Left ventricle myocardium inferior (tissue), 1 donor: ENCODE results near the gene LRMDA. TPM values are rescaled to one million over a fixed set of nuclear protein-coding genes. Genes with fewer than 3 reads are reported as not detected.

Experiments used
- DNase-seq: peaks from one replicate; pipeline ENCODE4 v3.0.0-alpha.2; 2020
- H3K27ac ChIP-seq: fragments of 200-600 bp; replicated peaks from 2 replicates; pipeline ENCODE4 v1.8.0; 2021
- H3K27me3 ChIP-seq: fragments of 200-600 bp; 2 replicates; pipeline ENCODE4 v1.8.0; 2021; ENCODE audit warnings: low read depth
- H3K36me3 ChIP-seq: fragments of 200-600 bp; 2 replicates; pipeline ENCODE4 v1.8.0; 2021
- H3K4me1 ChIP-seq: fragments of 200-600 bp; 2 replicates; pipeline ENCODE4 v1.8.0; 2021
- H3K4me3 ChIP-seq: fragments of 200-600 bp; 2 replicates; pipeline ENCODE4 v1.8.0; 2021; ENCODE audit warnings: mild to moderate bottlenecking, moderate library complexity
- H3K9me3 ChIP-seq: fragments of 200-600 bp; replicated peaks from 2 replicates; pipeline ENCODE4 v1.8.0; 2021
- CTCF ChIP-seq: fragments of 200-600 bp; IDR thresholded peaks from 2 replicates; pipeline ENCODE4 v1.8.0; 2021; ENCODE audit warnings: antibody characterized with exemption, mild to moderate bottlenecking, borderline replicate concordance
- intact Hi-C: fragments of 100-400 bp; cut with micrococcal nuclease; formaldehyde crosslinking; loops from one replicate; pipeline ENCODE4 v1.11.0; 2022
- total RNA-seq: library from RNA; stranded (reverse); fragmentation: NEBNext Ultra II Directional; extraction: Animal tissue kit (Norgen Biotek cat#: 25700); gene quantifications from one replicate; pipeline ENCODE4 v1.2.1, GENCODE V29; 2021
- donor health status: DM: no; HTN: yes; CAD: no; lungs with severe emphysema.

Gene LRMDA
- total RNA-seq, 1 donor from 2014 or later: 18.7 TPM

GRCh38 chr10:76126607-76127527, 695.4 kb downstream of the LRMDA start:
- intact Hi-C loops: no loop called here
- Histone ChIP-seq H3K27ac (no peak overlapping the region), H3K36me3 (no peaks in the 10 kb centered on the region), H3K4me3 (no peak overlapping the region), H3K9me3 (no peaks in the 10 kb centered on the region), H3K4me1 (peaks cover 19% of the 10 kb centered on the region), H3K27me3 (no peaks in the 10 kb centered on the region)
- DNase-seq: no peak
- no peak for TF ChIP-seq CTCF

- Histone ChIP-seq H3K27ac (no peak overlapping the region), H3K27me3 (no peaks in the 10 kb centered on the region), H3K9me3 (no peaks in the 10 kb centered on the region), H3K36me3 (no peaks in the 10 kb centered on the region), H3K4me3 (no peak overlapping the region), H3K4me1 (peaks cover 19% of the 10 kb centered on the region)
- intact Hi-C loops: no loop called here
- no peak for DNase-seq
- TF ChIP-seq CTCF: no peak
Measured at GRCh38 chr10:76127984-76128589, 696.7 kb downstream of the LRMDA start.

GRCh38 chr10:76129213-76129612, 697.8 kb downstream of the LRMDA start:
- Histone ChIP-seq H3K27me3 (no peaks in the 10 kb centered on the region), H3K27ac (no peak overlapping the region), H3K4me3 (no peak overlapping the region), H3K36me3 (no peaks in the 10 kb centered on the region), H3K4me1 (peaks cover 15% of the 10 kb centered on the region), H3K9me3 (no peaks in the 10 kb centered on the region)
- intact Hi-C loops: no loop called here
- no peak for TF ChIP-seq CTCF
- DNase-seq: no peak

- Histone ChIP-seq H3K4me1 (peaks cover 9% of the 10 kb centered on the region), H3K27ac (no peak overlapping the region), H3K9me3 (no peaks in the 10 kb centered on the region), H3K4me3 (no peak overlapping the region), H3K27me3 (no peaks in the 10 kb centered on the region), H3K36me3 (no peaks in the 10 kb centered on the region)
- no peak for TF ChIP-seq CTCF
- intact Hi-C loops: no loop called here
- no peak for DNase-seq
Measured at GRCh38 chr10:76130892-76131291, 699.5 kb downstream of the LRMDA start.

- Histone ChIP-seq H3K9me3 (no peaks in the 10 kb centered on the region), H3K27me3 (no peaks in the 10 kb centered on the region), H3K4me3 (no peak overlapping the region), H3K27ac (no peak overlapping the region), H3K4me1 (peaks cover 20% of the 10 kb centered on the region), H3K36me3 (no peaks in the 10 kb centered on the region)
- intact Hi-C loops: no loop called here
- DNase-seq: no peak
- no peak for TF ChIP-seq CTCF
Measured at GRCh38 chr10:76133597-76134255, 702.3 kb downstream of the LRMDA start.
